SK-N-SH (cell line): ENCODE measurements around the gene KCNK5. TPM values are rescaled to one million over a fixed set of nuclear protein-coding genes. Genes with fewer than 3 reads are reported as not detected.

Experiments
- CTCF ChIA-PET: fragments of 300-600, 350-600 bp; formaldehyde crosslinking; extraction: SDS; loops from one replicate; lab custom pipeline; 2021; lab: Yijun Ruan, JAX
- POLR2A ChIA-PET: fragments of 350-600 bp; sonication (Branson Sonifier 250); formaldehyde crosslinking; extraction: SDS; loops from one replicate; lab custom pipeline; 2020; ENCODE audit warnings: antibody characterized with exemption, inconsistent platforms; lab: Yijun Ruan, JAX
- DNase-seq: peaks from one replicate; pipeline ENCODE4 v3.0.0; 2012
- H2AFZ ChIP-seq: fragments of 200-600 bp; sonication (generic); 2 replicates; pipeline ENCODE4 v1.8.1; 2016; ENCODE audit warnings: antibody characterized with exemption, mild to moderate bottlenecking, low read depth
- H3F3A ChIP-seq: fragments of 200-600 bp; sonication (generic); replicated peaks from 2 replicates; pipeline ENCODE3; 2016; ENCODE audit warnings: antibody characterized with exemption, mild to moderate bottlenecking; ENCODE audit not compliant: insufficient read depth
- H3K27ac ChIP-seq, 2 experiments: fragments of 200-500 bp in 1 of 2; fragments of 200-600 bp in 1 of 2; sonication (Bioruptor generic) in 1 of 2; sonication (generic), shearing (Covaris generic) in 1 of 2; 2 replicates each; pipeline versions ENCODE4 v1.5.1 to v1.6.1; 2014 to 2016; ENCODE audit warnings: low read depth in 2 of 2, inconsistent platforms in 1 of 2, low read length in 1 of 2, mild to moderate bottlenecking in 1 of 2, mixed read lengths in 1 of 2
- H3K27me3 ChIP-seq: fragments of 200-600 bp; sonication (generic), shearing (Covaris generic); 2 replicates; pipeline ENCODE4 v1.6.1; 2016; ENCODE audit warnings: mixed run types; ENCODE audit not compliant: insufficient read depth
- H3K36me3 ChIP-seq, 2 experiments: fragments of 200-500 bp in 1 of 2; fragments of 200-600 bp in 1 of 2; sonication (Bioruptor generic) in 1 of 2; sonication (generic) in 1 of 2; replicated peaks in 1 of 2; 2 replicates each; pipeline versions ENCODE3 to v1.5.1; 2014 to 2016; ENCODE audit warnings: low read length in 1 of 2, mild to moderate bottlenecking in 1 of 2; ENCODE audit not compliant: insufficient read depth in 2 of 2, control insufficient read depth in 1 of 2
- H3K4me1 ChIP-seq, 2 experiments: fragments of 200-500 bp in 1 of 2; fragments of 200-600 bp in 1 of 2; sonication (Bioruptor generic) in 1 of 2; sonication (generic), shearing (Covaris generic) in 1 of 2; 2 replicates each; pipeline versions ENCODE4 v1.5.1 to v1.6.1; 2014 to 2016; ENCODE audit warnings: low read depth in 1 of 2, low read length in 1 of 2, mixed run types in 1 of 2; ENCODE audit not compliant: insufficient read depth in 2 of 2, control insufficient read depth in 1 of 2
- H3K4me2 ChIP-seq: fragments of 200-600 bp; sonication (generic), shearing (Covaris generic); 2 replicates; pipeline ENCODE4 v1.6.1; 2017; ENCODE audit warnings: mixed run types
- H3K4me3 ChIP-seq, 2 experiments: fragments of 200-500 bp in 1 of 2; fragments of 200-600 bp in 1 of 2; sonication (Bioruptor generic) in 1 of 2; sonication (generic), shearing (Covaris generic) in 1 of 2; 2 replicates each; pipeline versions ENCODE4 v1.5.1 to v1.8.1; 2014 to 2016; ENCODE audit warnings: low read depth in 2 of 2, inconsistent platforms in 1 of 2, low read length in 1 of 2, mild to moderate bottlenecking in 1 of 2, mixed read lengths in 1 of 2, moderate library complexity in 1 of 2
- H3K79me2 ChIP-seq: fragments of 200-600 bp; sonication (generic); 2 replicates; pipeline ENCODE4 v1.8.1; 2017; ENCODE audit warnings: mild to moderate bottlenecking; ENCODE audit not compliant: insufficient read depth
- H3K9ac ChIP-seq: fragments of 200-600 bp; sonication (generic); 2 replicates; pipeline ENCODE4 v1.6.1; 2017; ENCODE audit warnings: mixed run types
- H3K9me2 ChIP-seq: fragments of 200-600 bp; sonication (generic); 2 replicates; pipeline ENCODE4 v1.6.1; 2017; ENCODE audit warnings: mixed run types
- H3K9me3 ChIP-seq: fragments of 200-600 bp; sonication (generic); 2 replicates; pipeline ENCODE4 v1.6.1; 2017; ENCODE audit warnings: mixed run types, mild to moderate bottlenecking, moderate library complexity
- H4K20me1 ChIP-seq: fragments of 200-600 bp; sonication (generic); 2 replicates; pipeline ENCODE4 v1.6.1; 2017; ENCODE audit warnings: mild to moderate bottlenecking, mixed run types; ENCODE audit not compliant: insufficient read depth
- CHD2 ChIP-seq: fragments of 150-350 bp; IDR thresholded peaks from 2 replicates; pipeline ENCODE4 v1.6.1; 2018; ENCODE audit warnings: low read length; ENCODE audit not compliant: partially characterized antibody
- FOSL2 ChIP-seq: IDR thresholded peaks from 2 replicates; pipeline ENCODE4 v1.4.0; 2012; ENCODE audit warnings: low read depth, mild to moderate bottlenecking, moderate library complexity, borderline replicate concordance
- FOXJ3 ChIP-seq: sonication (generic); formaldehyde crosslinking; IDR thresholded peaks from 2 replicates; pipeline ENCODE4 v1.5.1; 2020; ENCODE audit warnings: mild to moderate bottlenecking, missing genetic modification reagents
- GABPA ChIP-seq: IDR thresholded peaks from 2 replicates; pipeline ENCODE4 v1.4.0; 2012; ENCODE audit warnings: low read depth, mild to moderate bottlenecking
- GATA2 ChIP-seq: sonication (generic); formaldehyde crosslinking; IDR thresholded peaks from 2 replicates; pipeline ENCODE4 v1.5.0; 2020; ENCODE audit warnings: mild to moderate bottlenecking, missing genetic modification reagents
- NRF1 ChIP-seq: IDR thresholded peaks from 2 replicates; pipeline ENCODE4 v1.6.1; 2012; ENCODE audit warnings: low read depth, mild to moderate bottlenecking, low read length
- POLR2AphosphoS5 ChIP-seq: IDR thresholded peaks from 2 replicates; pipeline ENCODE4 v1.6.1; 2012; ENCODE audit warnings: low read depth, low read length
- RAD21 ChIP-seq: IDR thresholded peaks from 2 replicates; pipeline ENCODE4 v1.6.1; 2012; ENCODE audit warnings: mild to moderate bottlenecking, low read length
- RCOR1 ChIP-seq: fragments of 150-350 bp; IDR thresholded peaks from 2 replicates; pipeline ENCODE4 v1.6.1; 2017; ENCODE audit warnings: antibody characterized with exemption, low read length
- RXRA ChIP-seq: IDR thresholded peaks from 2 replicates; pipeline ENCODE4 v1.4.0; 2012; ENCODE audit warnings: low read depth, mild to moderate bottlenecking, borderline replicate concordance
- SMC3 ChIP-seq: IDR thresholded peaks from 2 replicates; pipeline ENCODE4 v1.6.1; 2012; ENCODE audit warnings: low read depth, low read length, improper control_type of control experiment
- TCF12 ChIP-seq: IDR thresholded peaks from 2 replicates; pipeline ENCODE4 v1.4.0; 2012
- TEAD4 ChIP-seq: IDR thresholded peaks from 2 replicates; pipeline ENCODE4 v1.4.0; 2012; ENCODE audit warnings: mild to moderate bottlenecking, borderline replicate concordance; ENCODE audit not compliant: insufficient read depth
- WGBS: methylation state at CpG from one replicate; pipeline ENCODE4 v1.1.6; 2017; ENCODE audit warnings: low lambda C conversion rate; 5-methylcytosine and 5-hydroxymethylcytosine counted together
- polyA plus RNA-seq, 3 experiments: library from polyadenylated mRNA; depleted of rRNA; stranded (reverse); fragments of >200 nt; gene quantifications; 2 replicates each; pipeline ENCODE4 v1.2.3, GENCODE V29; 2012
- TF ChIP-seq, protein P1 (sequence below): fragments of 150-350 bp; IDR thresholded peaks from 2 replicates; pipeline ENCODE4 v1.6.1; 2016; ENCODE audit warnings: mild to moderate bottlenecking, low read depth, low read length
- TF ChIP-seq, protein P2 (sequence below): IDR thresholded peaks from 2 replicates; pipeline ENCODE4; 2012
- TF ChIP-seq, protein P3 (sequence below): fragments of 150-350 bp; IDR thresholded peaks from 2 replicates; pipeline ENCODE4 v1.6.1; 2017; ENCODE audit warnings: antibody characterized with exemption, low read length, low read depth, borderline replicate concordance

KCNK5 gene
- polyA plus RNA-seq, 1 of the 3 experiments (the other 2 are of a cell fraction), result not detected

DNA sequence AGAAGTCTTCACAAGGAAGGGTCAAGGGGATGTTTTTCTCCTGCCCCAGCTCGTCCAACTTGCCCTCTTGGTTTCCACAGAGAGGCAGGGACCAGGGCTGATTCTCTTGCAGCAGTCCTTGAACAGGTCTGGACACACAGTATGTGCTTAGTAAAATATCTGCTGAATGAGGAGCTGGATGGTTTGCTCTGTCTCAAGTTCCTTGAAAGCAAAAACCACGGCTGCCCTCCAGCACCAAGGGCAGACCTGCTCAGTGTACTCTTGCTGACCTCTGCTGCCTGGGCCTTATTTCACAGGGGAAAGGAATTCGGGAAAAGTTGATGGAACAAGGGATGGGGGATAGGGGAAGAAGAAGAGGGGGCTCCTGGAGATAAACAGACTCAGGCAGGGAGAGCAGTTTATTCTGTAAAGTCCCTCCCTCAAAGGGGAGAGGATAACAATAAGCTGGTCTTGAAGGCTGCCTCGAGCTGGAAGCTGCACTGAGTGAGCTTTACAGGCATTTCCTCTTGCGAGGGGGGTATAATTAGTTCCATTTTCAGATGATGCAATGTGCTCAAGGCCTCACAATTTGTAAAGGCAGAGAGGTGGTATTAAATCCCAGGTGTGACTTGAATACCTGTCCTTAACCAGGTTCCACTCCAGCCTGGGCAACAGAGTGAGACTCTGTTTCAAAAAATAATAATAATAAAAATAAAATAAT is 10.3 kb downstream of the KCNK5 start:
- H2AFZ ChIP-seq, result no peak overlapping the region
- H3K4me1 ChIP-seq, result no peaks in the 10 kb centered on the region
- no peaks in the 10 kb centered on the region for H4K20me1 ChIP-seq
- H3K79me2 ChIP-seq, result no peaks in the 10 kb centered on the region
- ChIA-PET CTCF (interaction anchor here (0.8 to 3.8 kb wide), 4 partner anchors 10 to 84 kb away, joined by 3 to 22 read pairs (median 5); partner anchors contain the start of gene KCNK5), POLR2A (no interaction called here)
- no peak overlapping the region for H3K9ac ChIP-seq
- H3K9me3 ChIP-seq, result no peaks in the 10 kb centered on the region
- TF ChIP-seq TCF12 (no peak), RAD21 (0 out of 2 replicates have a peak, but pooled peaks have one; percentile 2)
- no peak overlapping the region for H3K27ac ChIP-seq
- no peaks in the 10 kb centered on the region for H3K27me3 ChIP-seq
- no peaks in the 10 kb centered on the region for H3F3A ChIP-seq
- DNase-seq, result no peak
- H3K9me2 ChIP-seq, result no peaks in the 10 kb centered on the region
- H3K36me3 ChIP-seq, result no peaks in the 10 kb centered on the region
- H3K4me2 ChIP-seq, result no peak overlapping the region
- H3K4me3 ChIP-seq, result no peak overlapping the region
- WGBS, result 13% methylated on average over 5 of the region's 5 CpGs

DNA sequence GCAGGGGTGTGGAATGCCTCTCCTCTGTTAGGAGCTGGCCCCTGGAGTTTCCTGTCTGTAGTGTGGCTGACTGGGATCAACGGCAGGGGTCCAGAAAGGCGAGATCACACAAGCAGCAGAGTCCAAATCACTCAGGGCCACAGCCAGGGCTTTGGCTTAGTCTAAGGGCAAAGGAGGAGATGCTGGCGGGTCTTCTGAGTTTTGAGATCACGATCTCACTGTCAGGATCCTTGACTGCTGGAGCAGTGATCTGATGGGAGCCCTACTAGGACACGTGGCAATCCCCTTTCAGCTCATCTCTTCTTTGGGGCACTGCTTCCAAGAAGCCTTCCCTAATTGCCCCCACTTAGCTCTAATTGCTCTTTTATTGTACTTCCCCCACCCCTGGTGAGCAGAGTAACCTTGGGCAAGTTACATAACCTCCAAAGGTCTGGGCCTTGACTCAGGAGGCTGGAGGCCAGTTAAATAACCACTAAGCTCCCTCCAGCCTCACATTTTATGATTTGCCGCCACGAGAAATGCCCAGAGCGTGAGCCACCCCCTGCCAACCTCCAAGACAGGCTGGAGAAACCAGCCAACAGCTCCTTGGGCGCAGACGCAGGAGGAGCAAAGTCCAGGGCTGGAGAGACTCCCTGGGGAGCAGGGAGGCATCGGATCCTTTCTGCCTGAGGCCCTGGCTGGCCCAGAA is 12.0 kb downstream of the KCNK5 start:
- no peak overlapping the region for H3K27ac ChIP-seq
- no peak overlapping the region for H2AFZ ChIP-seq
- no peaks in the 10 kb centered on the region for H3F3A ChIP-seq
- TF ChIP-seq FOXJ3, result no peak
- no peak for TF ChIP-seq GATA2 (CRISPR knock-in tag)
- no peak for TF ChIP-seq FOSL2
- TF ChIP-seq, protein P1, sequence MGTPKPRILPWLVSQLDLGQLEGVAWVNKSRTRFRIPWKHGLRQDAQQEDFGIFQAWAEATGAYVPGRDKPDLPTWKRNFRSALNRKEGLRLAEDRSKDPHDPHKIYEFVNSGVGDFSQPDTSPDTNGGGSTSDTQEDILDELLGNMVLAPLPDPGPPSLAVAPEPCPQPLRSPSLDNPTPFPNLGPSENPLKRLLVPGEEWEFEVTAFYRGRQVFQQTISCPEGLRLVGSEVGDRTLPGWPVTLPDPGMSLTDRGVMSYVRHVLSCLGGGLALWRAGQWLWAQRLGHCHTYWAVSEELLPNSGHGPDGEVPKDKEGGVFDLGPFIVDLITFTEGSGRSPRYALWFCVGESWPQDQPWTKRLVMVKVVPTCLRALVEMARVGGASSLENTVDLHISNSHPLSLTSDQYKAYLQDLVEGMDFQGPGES, result no peak
- no peak for TF ChIP-seq POLR2AphosphoS5
- TF ChIP-seq RXRA, result no peak
- TF ChIP-seq, protein P2, sequence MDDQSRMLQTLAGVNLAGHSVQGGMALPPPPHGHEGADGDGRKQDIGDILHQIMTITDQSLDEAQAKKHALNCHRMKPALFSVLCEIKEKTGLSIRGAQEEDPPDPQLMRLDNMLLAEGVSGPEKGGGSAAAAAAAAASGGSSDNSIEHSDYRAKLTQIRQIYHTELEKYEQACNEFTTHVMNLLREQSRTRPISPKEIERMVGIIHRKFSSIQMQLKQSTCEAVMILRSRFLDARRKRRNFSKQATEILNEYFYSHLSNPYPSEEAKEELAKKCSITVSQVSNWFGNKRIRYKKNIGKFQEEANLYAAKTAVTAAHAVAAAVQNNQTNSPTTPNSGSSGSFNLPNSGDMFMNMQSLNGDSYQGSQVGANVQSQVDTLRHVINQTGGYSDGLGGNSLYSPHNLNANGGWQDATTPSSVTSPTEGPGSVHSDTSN, result no peak
- TF ChIP-seq SMC3, result no peak
- no peak for TF ChIP-seq TEAD4
- TF ChIP-seq CHD2, result no peak
- no peak for TF ChIP-seq GABPA
- TF ChIP-seq RCOR1, result no peak
- TF ChIP-seq NRF1, result no peak
- TF ChIP-seq, protein P3, sequence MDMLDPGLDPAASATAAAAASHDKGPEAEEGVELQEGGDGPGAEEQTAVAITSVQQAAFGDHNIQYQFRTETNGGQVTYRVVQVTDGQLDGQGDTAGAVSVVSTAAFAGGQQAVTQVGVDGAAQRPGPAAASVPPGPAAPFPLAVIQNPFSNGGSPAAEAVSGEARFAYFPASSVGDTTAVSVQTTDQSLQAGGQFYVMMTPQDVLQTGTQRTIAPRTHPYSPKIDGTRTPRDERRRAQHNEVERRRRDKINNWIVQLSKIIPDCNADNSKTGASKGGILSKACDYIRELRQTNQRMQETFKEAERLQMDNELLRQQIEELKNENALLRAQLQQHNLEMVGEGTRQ, result no peak
- ChIA-PET POLR2A (no interaction called here), CTCF (interaction anchor here (1.0 to 3.8 kb wide), 3 partner anchors 12 to 51 kb away, joined by 3 to 22 read pairs (median 3); partner anchors contain the start of gene KCNK5)
- no peaks in the 10 kb centered on the region for H3K9me2 ChIP-seq
- no peak for DNase-seq
- H3K9me3 ChIP-seq, result no peaks in the 10 kb centered on the region
- WGBS, result 58% methylated on average over 11 of the region's 11 CpGs
- H3K4me2 ChIP-seq, result no peak overlapping the region
- no peak overlapping the region for H3K4me3 ChIP-seq
- H3K79me2 ChIP-seq, result no peaks in the 10 kb centered on the region
- no peak overlapping the region for H3K9ac ChIP-seq
- no peaks in the 10 kb centered on the region for H3K36me3 ChIP-seq
- no peaks in the 10 kb centered on the region for H3K27me3 ChIP-seq
- no peaks in the 10 kb centered on the region for H3K4me1 ChIP-seq
- no peaks in the 10 kb centered on the region for H4K20me1 ChIP-seq
